B cell (primary cell): ENCODE results near the gene PRKD2.

Source experiments
- CTCF ChIP-seq: fragments of 200-600 bp; IDR thresholded peaks from one replicate; pipeline ENCODE4 v1.8.0; 2022; ENCODE audit warnings: antibody characterized with exemption, mild to moderate bottlenecking
- EZH2 ChIP-seq: IDR thresholded peaks from 2 replicates; pipeline ENCODE4 v1.6.1; 2012; ENCODE audit warnings: borderline replicate concordance, low read depth, mild to moderate bottlenecking, moderate library complexity, low read length; ENCODE audit not compliant: insufficient read depth, poor library complexity, severe bottlenecking

GRCh38 chr19:46697204-46697960 lies 19.5 kb downstream of the PRKD2 start:
- no peak for TF ChIP-seq CTCF
- TF ChIP-seq EZH2: no peak
